ENCODE results near the gene SLC6A8.
"Not testable (repeated sequence)": the region's sequence is repeated elsewhere in the genome, so short reads cannot be mapped to it uniquely, and the experiment has no call there.

SLC6A8 gene

DNA sequence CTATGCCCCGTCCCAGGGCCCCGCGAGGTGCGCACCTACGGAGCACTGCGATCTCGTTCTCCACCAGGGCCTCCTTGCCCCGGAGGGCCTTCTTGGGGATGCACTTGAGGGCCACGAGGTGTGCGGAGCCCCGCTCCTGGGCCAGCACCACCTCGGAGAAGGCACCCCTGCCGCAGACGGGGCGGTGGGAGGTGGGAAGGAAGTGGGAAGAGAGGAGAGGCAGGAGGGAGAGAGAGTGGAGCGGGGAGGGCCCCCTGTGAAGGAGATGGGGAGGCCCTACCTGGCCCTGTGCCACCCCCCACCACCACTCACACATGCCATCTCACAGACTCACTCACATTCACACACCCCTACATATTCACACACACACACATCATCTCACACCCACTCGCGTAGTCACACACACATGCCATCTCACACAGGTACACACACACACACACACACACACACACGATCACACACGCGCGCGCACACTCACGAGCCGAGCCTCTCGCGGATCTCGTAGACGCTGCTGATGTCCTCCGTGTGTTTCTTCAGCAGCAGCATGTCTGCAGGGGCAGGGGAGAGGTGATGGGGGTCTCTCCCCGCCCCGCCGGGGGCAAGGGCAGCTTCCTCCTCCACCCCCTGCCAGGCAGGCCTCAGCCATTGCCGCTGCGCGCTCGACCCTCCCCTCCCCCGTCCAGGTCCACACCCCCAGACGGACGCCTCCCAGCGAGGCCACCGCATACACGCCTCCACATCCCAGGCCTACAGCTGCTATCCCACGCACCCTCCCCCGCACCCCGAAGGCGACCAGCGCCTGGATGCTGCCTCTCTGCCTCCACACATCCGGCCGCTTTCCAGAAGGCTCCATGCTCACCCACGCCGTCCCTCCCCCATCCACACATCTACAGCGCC is 14.9 kb upstream of the SLC6A8 start:
- no peak for DNase-seq

DNA sequence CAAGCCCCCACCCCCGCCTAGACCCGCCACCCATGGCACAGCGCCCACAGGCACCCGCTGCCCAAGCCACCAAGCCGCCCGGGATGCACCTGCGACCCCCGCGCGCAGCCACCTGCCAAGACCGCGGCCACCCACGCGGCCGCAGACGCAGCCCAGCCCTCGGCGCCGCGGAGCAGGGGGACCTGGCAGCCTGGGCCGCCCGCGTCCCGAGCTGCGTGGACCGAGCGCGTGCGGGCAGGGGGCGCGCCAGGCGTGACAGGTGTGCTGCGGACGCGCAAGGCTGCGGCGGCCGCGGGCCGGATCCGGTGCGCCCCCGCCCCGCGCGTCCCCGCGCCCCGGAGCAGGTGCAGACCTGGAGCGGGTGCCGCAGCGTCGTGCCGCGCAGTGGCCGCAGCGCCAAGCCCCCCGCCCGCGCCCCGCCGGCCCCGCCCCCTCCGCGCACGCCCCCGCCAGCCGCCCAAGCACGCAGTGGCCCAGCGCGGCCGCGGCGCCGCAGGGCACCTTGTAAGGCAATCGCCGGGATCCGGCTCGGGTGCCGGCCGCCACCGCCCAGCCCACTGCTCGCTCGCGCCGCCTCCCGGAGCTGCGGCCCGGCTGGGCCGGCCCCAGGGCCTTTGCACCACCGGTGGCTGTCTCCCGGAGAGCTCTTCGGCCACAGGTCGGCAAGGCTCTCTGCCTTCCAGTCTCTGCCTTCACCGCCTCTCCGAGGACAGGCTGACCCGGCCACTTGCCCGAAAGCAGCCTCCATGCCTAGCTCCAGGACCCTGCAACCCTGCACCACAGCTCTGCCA is 14.1 kb upstream of the SLC6A8 start, which contains the start of gene PNCK:
PNCK (minus strand) TSS at position 386 of the 791 bp plus-strand sequence. CDS start 737 bp downstream, outside the sequence.
- no peak for DNase-seq

DNA sequence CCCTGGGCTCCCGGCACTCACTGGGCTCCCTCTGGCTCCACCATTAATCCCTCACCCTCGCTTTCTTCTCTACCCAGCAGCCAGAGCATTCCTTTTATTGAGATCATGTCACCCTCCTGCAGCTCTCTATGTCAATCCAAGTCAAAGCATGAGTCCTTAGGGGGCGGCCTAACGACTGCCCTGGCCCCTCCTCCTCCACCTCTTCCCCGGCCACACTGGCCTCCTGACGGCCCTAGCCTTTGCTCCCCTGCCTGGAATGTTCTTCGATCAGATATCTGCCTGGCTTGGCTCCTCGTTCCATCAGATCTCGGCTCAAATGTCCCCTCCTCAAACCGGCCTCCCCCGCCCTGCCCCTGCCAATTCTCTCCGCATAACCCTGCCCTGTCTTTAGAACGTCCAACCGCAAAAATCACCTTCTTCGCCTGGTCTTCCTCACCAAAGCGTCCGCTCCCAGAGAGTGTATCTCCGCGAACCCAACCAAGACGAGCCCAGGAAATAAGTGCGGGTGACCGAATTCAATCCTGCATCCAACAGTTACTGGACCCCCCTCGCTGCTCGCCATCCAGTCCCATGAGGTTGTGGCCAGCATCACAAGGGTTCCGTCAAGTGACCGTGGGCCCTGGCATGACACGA is 13.4 kb upstream of the SLC6A8 start:
- no peak for DNase-seq

DNA sequence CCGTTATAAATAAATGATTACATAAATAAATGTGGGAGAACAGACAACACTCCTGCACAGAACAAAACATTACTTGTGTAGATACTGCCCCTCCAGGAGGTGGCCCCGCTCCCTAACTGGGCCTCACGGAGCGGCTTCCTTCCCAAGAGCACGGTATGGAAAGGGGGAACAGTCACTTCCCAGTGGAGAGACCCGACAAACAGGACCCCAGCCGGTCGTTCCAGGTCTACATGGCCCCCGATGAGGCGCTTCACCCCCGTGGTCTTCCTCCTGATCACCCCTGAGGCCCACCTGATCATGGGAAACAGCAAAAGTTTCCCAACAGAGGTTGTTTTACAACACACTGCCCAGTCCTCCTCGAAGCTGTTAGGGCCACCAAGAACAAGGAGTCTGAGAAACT is 6.6 kb upstream of the SLC6A8 start:
- DNase-seq: no peak

DNA sequence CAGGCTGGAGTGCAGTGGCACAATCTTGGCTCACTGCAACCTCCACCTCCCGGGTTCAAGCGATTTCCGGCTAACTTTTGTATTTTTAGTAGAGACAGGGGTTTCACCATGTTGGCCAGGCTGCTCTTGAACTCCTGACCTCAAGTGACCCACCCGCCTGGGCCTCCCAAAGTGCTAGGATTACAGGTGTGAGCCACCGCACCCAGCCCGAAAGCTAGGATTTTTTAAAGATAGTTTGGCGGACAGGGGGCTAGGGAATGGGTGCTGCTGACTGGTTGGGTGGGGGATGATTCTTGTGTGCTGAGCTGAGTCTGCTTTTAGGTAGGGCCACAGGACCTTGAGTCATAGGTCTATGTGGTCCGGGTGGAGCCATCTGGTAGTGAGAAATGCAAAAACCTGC is 4.2 kb upstream of the SLC6A8 start:
- not testable (repeated sequence) for DNase-seq

DNA sequence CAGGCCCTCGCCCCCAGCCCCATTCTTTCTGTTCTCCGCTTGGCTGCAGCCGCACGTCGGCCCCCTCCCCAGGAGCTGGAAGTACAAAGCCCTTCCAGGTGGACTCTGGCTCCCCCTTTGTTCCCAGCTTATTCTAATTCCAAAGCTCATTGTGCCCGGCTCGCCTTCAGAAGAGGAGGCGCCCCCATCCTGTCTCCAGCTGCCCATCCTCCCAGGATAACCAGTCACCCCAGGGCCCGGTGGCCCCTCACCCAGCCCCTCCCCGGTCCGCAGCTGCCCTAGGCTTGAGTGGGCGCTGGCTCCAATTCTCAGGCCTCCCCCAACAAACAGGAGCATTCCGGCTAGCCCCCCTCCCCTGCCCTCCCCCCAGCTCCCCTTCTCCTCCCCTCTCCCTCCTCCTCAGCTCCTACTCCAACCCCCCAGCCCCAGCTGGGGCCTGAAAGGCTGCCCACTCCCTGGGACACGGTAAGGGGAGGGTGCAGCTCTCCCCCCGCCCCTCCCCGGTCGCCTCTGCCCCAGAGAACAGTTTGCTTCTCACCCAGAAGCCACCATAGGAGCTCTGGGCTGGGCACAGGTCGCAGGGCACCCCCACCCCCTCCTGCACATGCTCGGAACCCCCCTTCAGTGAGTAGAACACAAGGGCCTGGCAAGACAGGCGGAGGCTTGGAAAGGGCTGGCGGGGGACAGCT is 3.1 kb upstream of the SLC6A8 start:
- DNase-seq: no peak

DNA sequence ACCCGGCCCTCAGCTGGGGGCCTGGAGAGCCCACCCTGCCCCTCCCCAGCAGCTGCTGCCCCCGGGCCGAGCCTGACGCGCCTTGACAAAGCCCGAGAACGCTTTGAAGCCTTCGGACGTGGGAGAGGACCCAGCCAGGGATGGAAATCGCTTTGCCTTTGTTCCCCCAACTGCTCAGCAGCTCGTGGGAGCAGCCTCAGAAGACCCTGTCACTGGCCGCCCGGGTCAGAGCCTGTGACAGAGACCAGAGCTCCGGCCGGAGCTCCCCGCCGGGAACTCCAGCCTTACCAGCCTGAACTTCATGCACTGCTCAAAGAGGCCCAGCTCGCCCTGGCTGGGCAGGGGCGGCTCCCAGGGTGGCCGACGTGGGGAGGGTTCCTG is 2.6 kb upstream of the SLC6A8 start:
- DNase-seq: no peak

DNA sequence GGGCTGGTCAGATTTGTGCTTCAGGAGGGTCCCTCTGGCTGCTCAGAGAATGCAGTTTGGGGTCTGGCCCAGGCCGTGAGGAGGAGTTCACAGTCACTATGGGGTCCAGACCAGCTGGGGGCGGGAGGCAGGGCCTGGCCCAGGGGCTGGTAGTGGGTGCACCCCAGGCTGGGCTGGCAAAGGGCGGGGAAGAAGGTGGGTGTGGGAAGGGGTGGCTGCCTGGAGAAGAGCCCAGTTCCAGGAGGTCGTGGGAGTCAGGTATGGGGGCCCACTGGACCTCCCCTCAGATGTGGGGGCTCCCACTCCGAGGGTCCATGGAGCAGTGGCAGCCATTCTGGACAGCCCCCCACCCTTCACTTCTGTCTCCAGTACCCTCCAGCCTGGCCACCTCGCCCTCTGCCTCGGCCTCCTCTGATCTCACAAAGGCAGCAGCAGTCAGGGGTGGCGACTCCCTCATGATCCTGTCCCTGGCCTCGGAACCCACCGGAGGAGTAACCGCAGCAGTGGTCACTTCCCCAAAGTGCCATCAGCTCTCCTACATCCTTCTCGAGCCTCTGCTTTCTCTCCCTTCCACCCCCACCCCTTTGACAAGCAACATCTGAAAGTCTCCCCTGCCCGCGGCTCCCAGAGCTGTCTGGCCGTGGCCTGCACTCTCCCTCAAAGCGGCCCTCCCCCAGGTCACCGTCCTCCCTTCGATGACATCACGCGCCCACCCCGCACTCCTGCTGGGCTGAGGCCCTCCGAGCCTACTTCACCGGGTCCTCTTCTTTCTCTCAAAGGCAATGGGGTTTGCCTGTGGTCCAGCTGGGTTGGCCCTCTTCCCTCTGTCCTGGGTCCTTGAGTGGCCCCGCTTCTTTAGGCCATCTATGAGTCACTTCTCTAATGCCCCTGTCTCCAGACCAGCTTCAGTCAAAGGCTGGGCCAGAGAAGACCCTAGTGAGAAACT is 1.7 kb upstream of the SLC6A8 start:
- DNase-seq: no peak

DNA sequence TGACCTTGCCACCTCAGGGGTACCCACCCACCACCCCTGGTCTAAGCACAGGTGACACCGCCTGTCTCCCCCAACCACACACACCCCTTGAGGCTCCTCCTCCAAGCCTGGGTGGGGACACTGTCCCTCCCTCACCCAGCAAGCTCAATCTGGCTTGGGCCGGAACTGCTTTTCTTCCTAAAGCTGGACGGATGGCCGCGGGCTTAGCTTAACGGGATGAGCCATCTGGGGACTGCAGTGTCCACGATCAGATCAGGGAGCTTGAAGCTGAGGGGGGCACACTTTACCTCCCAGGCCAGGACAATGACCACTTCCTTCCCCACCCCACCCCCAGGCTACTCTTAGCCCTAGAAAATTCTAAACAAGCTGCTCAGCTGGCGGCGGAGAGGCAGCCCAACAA is 1.0 kb upstream of the SLC6A8 start:
- no peak for DNase-seq

DNA sequence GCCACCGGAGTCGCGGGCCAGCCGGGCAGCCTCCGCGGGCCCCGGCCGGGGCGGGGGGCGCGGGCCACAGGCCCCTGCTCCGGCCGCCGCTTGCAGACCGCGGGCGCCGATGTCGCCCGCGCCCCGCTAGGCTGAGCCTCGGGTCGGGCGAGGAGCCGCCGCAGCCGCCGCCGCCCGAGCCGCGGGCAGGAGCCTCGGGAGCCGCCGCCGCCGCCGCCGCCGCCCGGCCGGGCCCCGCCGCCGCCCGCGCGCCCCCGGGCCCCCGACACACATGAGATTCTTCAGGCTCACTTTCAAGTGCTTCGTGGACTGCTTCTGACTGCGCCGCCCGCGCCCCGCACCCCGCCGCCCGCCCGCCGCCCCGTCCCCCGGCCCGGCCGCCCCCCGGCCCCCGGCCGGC is 345 bp downstream of the SLC6A8 start:
- DNase-seq: no peak

DNA sequence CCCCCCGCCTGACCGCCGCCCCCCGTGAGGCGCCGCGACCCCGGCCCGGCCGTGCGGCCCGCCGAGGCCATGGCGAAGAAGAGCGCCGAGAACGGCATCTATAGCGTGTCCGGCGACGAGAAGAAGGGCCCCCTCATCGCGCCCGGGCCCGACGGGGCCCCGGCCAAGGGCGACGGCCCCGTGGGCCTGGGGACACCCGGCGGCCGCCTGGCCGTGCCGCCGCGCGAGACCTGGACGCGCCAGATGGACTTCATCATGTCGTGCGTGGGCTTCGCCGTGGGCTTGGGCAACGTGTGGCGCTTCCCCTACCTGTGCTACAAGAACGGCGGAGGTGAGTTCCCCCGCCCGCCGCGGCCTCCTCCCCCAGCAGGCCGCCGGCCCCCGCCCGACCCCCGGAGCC is 780 bp downstream of the SLC6A8 start:
- no peak for DNase-seq

DNA sequence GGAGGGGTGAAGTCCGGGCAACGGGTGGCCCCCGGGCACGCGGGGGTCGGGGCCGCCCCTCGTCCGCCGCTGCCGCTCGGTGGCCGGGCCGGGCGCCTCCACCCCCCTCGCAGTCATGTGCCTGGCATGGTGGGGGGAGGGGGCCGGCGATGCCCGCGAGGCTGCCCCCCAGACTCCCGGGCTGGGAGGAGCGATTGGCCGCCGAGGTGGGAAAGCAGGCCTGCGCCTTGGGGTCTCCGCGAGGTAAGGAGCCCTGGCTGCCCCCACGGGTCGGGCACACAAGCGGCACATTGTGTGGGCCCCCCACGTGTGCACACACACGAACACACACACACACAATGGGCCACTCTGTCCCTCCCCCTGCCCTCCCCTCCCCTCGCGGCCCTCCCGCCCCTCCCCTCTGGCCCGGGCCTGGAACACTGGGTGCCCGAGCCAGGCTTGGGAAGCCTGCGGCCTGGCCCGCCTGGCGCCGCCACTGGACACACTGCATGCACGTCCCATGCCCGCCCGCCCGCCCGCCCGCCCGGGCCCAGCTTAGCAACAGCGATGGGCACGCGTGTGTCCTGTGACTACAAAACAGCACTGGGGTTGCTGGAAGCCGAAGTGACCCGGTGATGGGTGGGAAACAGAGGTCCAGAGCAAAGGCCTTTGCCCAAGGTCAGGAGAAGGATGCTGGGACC is 1.3 kb downstream of the SLC6A8 start:
- no peak for DNase-seq

DNA sequence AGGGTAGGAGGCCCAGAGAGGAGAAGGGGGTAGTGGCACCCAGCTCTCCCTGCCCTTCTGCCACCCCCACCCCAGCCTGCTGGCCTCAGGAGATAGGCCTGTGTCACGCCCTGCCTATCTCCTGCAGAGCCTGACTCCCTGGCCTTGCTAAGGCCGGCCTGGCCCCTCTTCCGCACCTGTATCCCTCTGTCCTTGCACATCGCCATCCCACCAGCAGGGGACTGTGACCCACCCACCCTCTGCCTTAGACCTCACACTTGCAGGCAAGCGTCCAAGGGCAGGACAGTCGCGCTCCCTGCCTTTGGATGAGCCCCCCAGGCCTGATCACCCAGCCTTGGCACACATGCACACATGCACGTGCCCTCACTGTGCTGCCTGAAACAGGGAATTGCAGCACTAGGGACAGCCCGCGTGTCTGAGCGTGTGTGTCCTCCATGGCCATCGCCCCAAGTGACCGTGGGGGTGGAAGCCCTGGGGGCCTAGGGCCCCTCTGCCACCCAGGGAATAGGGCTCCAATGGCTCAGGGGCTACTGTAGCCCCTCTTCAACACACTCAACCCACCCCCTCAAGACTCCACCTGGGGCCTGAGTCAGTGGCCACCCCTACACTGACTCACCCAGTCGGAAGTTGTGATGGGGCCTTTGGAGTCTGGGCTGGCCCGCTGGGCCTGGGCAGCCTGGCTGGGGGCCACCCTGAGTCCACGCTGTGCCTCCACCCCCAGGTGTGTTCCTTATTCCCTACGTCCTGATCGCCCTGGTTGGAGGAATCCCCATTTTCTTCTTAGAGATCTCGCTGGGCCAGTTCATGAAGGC is 2.1 kb downstream of the SLC6A8 start:
- DNase-seq: no peak

DNA sequence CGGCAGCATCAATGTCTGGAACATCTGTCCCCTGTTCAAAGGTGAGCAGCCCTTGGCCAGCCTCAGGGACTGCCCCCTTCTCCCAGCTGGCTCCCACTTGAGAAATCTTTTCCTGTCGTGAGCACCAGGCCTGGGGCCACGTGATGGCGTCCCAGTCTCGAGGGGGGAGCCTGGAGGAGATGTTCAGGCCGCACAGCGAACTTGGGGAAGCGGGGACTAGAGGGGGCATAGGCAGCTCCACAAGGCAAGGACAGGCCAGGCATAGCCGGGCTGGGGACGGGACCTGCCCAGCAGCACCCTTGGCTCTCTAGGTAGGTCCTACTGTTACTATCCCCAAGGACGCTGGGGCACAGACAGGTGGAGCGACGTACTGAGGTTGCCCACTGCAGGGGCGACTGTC is 2.7 kb downstream of the SLC6A8 start:
- DNase-seq: no peak

DNA sequence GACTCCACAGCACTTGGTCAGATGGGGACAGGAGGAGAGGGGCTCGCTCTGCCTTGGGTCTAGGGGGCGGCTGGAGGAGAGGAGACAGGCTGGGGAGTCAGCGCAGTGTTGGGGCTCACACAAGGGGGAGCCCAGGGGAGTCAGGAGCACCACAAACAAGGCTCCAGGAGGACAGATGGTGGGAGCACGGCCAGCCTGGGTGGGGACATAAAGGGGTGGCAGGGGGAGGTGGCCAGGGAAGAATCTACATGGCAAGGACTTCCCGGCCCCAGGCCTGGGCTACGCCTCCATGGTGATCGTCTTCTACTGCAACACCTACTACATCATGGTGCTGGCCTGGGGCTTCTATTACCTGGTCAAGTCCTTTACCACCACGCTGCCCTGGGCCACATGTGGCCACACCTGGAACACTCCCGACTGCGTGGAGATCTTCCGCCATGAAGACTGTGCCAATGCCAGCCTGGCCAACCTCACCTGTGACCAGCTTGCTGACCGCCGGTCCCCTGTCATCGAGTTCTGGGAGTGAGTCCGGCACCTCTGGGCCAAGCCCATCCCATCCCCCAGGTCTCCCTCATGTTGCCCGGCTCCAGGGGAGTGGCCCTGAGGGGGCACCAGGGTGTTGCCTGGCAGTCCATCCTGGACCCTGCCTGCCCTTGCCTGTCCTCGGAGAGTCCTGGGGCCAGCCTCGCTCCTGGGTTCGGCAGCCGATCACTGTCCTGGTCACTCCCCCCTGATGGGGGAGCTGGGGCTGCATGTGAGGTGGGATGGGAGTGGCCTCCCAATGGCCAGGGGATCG is 3.5 kb downstream of the SLC6A8 start:
- DNase-seq: not testable (repeated sequence)

DNA sequence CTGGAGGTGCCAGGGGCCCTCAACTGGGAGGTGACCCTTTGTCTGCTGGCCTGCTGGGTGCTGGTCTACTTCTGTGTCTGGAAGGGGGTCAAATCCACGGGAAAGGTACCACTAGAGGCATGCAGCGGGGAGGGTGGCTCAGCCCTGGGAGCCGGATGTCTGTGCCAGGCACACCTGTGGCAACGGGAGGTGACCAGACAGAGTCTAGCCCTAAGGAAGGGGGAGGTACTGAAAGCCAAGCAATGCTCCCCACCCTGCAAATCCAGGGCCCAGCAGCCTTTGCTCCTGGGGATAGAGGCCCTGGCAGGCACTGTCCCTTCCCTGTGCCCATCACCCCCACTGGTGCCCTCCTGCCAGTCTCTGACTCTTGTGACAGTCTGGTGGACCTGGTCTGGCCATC is 4.3 kb downstream of the SLC6A8 start:
- no peak for DNase-seq

DNA sequence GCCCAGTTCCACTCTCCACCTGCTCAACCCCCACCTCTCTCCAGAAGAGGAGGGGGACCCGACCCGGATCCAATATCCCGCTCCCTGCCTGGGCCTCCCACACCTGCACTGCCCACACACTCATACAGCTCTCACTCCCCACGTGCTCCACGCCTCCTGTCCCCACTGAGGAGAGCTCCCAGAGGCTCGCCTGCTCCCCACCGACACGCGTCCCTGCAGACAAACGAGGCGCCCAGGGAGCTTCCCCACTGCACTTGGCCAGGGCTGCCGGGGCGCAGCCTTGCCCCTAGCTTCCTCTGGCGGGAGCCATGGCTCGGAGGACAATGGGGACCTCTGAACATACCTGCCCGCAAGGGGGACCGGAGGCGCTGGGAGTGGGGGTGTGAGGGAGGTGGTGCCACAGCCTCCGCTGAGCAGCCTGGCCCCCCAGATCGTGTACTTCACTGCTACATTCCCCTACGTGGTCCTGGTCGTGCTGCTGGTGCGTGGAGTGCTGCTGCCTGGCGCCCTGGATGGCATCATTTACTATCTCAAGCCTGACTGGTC is 5.0 kb downstream of the SLC6A8 start:
- DNase-seq: no peak

DNA sequence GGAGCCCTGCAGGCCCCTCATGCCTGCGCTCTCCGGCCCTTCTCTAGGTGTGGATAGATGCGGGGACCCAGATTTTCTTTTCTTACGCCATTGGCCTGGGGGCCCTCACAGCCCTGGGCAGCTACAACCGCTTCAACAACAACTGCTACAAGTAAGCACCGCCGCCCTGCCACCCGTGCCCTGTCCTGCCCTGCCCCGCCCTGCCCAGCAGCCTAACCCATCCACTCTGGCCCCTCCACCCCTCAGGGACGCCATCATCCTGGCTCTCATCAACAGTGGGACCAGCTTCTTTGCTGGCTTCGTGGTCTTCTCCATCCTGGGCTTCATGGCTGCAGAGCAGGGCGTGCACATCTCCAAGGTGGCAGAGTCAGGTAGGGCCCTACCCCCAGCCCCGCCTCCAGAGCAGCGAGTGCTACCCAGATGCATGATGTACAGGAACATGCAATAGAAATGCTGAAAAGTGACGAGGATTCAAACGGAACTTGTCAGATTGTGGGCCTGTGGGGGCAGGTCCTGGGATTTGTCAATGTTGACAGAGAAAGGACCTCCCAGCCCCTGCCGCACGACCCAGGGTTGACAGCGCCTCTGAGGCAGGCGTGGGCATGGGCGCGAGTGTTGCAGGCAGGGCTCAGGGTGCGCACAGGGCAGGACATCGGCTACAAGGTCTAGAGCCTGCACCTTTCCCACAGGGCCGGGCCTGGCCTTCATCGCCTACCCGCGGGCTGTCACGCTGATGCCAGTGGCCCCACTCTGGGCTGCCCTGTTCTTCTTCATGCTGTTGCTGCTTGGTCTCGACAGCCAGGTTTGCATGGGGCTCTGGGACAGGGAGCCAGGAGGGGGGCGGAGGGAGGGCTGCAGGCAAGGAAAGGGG is 5.7 kb downstream of the SLC6A8 start:
- no peak for DNase-seq

All from DMS79 (cell line).